GM12891 (cell line): ENCODE results near the gene FBXL7.

Source experiments
- POLR2A ChIP-seq: IDR thresholded peaks from 2 replicates; pipeline ENCODE4 v1.6.1; 2011; ENCODE audit warnings: low read depth, low read length, control low read depth
- TAF1 ChIP-seq: IDR thresholded peaks from 2 replicates; pipeline ENCODE4 v1.6.1; 2011; ENCODE audit warnings: low read depth, low read length, control low read depth

- TF ChIP-seq POLR2A (no peak), TAF1 (no peak)
These were observed 40.0 kb downstream of the FBXL7 start for GRCh38 chr5:15539951-15540350.
